Osteocyte (in vitro differentiated cells): ENCODE data around the gene MT1H. TPM values are rescaled to one million over a fixed set of nuclear protein-coding genes. Genes with fewer than 3 reads are reported as not detected.

Experiments used
- DNase-seq: peaks from one replicate; pipeline ENCODE4 v3.0.0; 2021; ENCODE audit warnings: mixed read lengths; ENCODE audit not compliant: unreplicated experiment; ENCODE audit errors: extremely low spot score
- H3K27ac Mint-ChIP-seq: one replicate; pipeline ENCODE4 v1.8.0; 2021; ENCODE audit warnings: mild to moderate bottlenecking, mixed read lengths; ENCODE audit not compliant: unreplicated experiment
- H3K27me3 Mint-ChIP-seq: one replicate; pipeline ENCODE4 v1.8.0; 2021; ENCODE audit warnings: mixed read lengths; ENCODE audit not compliant: unreplicated experiment
- H3K36me3 Mint-ChIP-seq: one replicate; pipeline ENCODE4 v1.8.0; 2021; ENCODE audit warnings: mixed read lengths; ENCODE audit not compliant: unreplicated experiment
- H3K4me1 Mint-ChIP-seq: one replicate; pipeline ENCODE4 v1.8.0; 2021; ENCODE audit warnings: mixed read lengths; ENCODE audit not compliant: unreplicated experiment
- H3K4me3 Mint-ChIP-seq: one replicate; pipeline ENCODE4 v1.8.0; 2021; ENCODE audit warnings: mild to moderate bottlenecking, moderate library complexity, mixed read lengths; ENCODE audit not compliant: unreplicated experiment
- H3K9me3 Mint-ChIP-seq: one replicate; pipeline ENCODE4 v1.8.0; 2021; ENCODE audit warnings: mixed read lengths; ENCODE audit not compliant: unreplicated experiment
- total RNA-seq: library from RNA; stranded (reverse); gene quantifications from 2 replicates; pipeline ENCODE4 v1.2.1, GENCODE V29; 2021
- TF ChIP-seq, protein P1 (sequence below): fragments of 200-600 bp; sonication (generic); IDR thresholded peaks from 2 replicates; pipeline ENCODE4 v1.5.0; 2021; ENCODE audit warnings: antibody characterized with exemption, mild to moderate bottlenecking, moderate library complexity

The MT1H gene
- total RNA-seq, 1 donor from 2014 or later = not detected

DNA sequence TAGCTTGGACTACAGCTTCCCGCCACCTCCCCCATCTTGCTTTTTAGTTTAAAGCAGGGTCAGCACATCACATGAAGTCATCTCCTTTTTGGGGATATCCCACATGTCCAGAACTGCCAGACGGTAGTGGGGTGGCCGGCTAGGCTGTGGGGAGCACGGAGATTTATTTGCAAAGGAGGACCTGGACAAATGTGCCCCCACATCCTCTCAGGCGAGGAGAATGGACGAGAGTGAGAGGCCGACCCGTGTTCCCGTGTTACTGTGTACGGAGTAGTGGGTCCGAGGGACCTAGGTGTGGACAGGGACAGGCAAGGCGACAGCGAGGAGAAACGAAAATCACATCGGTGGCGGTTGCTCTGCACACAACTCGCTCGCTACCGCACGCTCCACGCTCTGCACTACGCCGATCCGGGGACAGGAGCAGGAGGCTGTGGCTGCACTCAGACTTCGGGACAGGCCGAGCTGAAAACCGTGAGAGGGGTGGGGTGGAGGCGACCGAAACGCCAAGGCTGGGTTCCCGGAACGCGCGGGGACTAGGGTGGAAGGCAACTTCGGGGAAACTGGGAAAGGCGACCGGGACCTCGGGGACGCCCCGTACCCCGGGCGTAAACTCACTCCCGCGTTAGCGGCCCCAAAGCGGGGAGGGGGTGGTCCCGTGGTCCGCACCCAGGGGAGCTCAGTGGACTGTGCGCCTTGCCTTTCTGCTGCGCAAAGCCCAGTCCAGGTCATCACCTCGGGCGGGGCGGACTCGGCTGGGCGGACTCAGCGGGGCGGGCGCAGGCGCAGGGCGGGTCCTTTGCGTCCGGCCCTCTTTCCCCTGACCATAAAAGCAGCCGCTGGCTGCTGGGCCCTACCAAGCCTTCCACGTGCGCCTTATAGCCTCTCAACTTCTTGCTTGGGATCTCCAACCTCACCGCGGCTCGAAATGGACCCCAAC is 31.5 kb upstream of the MT1H start, which contains the start of gene MT1A:
TSS of gene MT1A (plus strand) at position 853 of the 937 bp plus-strand sequence. CDS start at position 926, 73 bp downstream.
- Mint-ChIP-seq H3K36me3 (peaks cover 3% of the 10 kb centered on the region), H3K9me3 (no peaks in the 10 kb centered on the region), H3K27me3 (peaks cover 49% of the 10 kb centered on the region), H3K27ac (no peak within 1 kb of the TSS), H3K4me1 (peaks cover 21% of the 10 kb centered on the region), H3K4me3 (peak within 1 kb of the TSS; percentile 69)
- DNase-seq = no peak
- TF ChIP-seq, protein P1, sequence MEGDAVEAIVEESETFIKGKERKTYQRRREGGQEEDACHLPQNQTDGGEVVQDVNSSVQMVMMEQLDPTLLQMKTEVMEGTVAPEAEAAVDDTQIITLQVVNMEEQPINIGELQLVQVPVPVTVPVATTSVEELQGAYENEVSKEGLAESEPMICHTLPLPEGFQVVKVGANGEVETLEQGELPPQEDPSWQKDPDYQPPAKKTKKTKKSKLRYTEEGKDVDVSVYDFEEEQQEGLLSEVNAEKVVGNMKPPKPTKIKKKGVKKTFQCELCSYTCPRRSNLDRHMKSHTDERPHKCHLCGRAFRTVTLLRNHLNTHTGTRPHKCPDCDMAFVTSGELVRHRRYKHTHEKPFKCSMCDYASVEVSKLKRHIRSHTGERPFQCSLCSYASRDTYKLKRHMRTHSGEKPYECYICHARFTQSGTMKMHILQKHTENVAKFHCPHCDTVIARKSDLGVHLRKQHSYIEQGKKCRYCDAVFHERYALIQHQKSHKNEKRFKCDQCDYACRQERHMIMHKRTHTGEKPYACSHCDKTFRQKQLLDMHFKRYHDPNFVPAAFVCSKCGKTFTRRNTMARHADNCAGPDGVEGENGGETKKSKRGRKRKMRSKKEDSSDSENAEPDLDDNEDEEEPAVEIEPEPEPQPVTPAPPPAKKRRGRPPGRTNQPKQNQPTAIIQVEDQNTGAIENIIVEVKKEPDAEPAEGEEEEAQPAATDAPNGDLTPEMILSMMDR = no peak

DNA sequence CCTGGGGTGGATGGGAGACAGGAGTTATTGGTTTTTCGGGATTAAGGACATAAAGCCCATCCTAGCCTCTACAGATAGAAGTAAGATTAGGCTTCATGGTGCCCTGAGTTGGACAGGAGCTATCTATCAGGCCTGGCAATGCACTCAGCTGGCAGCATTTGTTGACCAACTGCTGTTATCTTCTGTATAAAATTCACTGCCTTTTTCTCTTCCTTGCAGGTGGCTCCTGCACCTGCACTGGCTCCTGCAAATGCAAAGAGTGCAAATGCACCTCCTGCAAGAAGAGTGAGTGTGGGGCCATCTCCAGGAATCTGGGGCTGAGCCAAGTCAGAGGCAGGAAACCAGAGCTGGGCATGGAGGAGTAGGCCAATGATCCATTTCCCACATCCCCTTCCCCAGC is 30.6 kb upstream of the MT1H start:
- DNase-seq = no peak
- H3K4me3 Mint-ChIP-seq = peak overlapping the region; percentile 69
- TF ChIP-seq, protein P1 = no peak
- H3K36me3 Mint-ChIP-seq = peaks cover 3% of the 10 kb centered on the region
- H3K27me3 Mint-ChIP-seq = peaks cover 46% of the 10 kb centered on the region
- H3K9me3 Mint-ChIP-seq = no peaks in the 10 kb centered on the region
- H3K4me1 Mint-ChIP-seq = peaks cover 25% of the 10 kb centered on the region
- H3K27ac Mint-ChIP-seq = no peak overlapping the region

DNA sequence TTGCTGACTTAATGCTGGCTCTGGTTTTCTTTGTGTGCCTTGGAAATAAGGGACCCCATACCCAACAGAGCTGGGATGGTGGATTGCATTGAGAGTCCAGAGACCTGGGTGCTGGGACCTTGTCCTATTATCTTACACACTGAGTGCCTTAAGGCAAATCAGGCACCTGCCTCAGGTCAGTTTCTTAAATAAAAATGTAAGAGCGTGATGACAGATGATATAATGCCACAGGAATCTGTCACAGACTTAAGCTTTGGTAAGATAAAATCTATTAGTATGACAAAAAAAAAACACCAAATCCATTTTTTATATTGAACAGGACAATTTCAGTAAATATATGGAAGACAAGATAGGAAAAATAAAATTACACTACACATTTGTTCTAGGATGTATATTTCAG is 29.5 kb upstream of the MT1H start:
- no peak overlapping the region for H3K27ac Mint-ChIP-seq
- no peaks in the 10 kb centered on the region for H3K9me3 Mint-ChIP-seq
- no peak overlapping the region for H3K4me3 Mint-ChIP-seq
- TF ChIP-seq, protein P1 = no peak
- H3K36me3 Mint-ChIP-seq = peaks cover 3% of the 10 kb centered on the region
- H3K27me3 Mint-ChIP-seq = peaks cover 45% of the 10 kb centered on the region
- DNase-seq = no peak
- H3K4me1 Mint-ChIP-seq = peaks cover 20% of the 10 kb centered on the region

DNA sequence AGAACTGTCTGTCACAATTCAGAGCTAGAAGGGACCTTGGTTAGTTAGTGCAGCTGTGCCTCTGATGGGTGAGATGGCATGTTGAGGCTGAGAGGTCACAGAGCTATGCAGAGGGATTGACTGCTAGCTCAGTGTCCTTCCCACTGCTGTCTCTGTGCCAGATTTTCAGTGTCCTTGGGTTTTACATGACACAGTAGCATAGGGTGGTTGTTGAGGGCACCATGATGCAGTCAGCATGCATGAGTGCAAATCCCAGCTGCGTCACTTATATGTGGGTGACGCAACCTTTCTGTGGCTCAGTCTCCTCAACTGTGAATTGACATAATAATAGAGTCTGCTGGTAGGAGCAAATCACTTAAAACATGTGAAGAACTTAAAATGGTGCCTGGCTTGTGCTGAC is 28.4 kb upstream of the MT1H start:
- TF ChIP-seq, protein P1 = no peak
- H3K36me3 Mint-ChIP-seq = peaks cover 3% of the 10 kb centered on the region
- no peak for DNase-seq
- peaks cover 15% of the 10 kb centered on the region for H3K4me1 Mint-ChIP-seq
- no peaks in the 10 kb centered on the region for H3K9me3 Mint-ChIP-seq
- H3K27me3 Mint-ChIP-seq = peaks cover 47% of the 10 kb centered on the region
- H3K4me3 Mint-ChIP-seq = no peak overlapping the region
- H3K27ac Mint-ChIP-seq = no peak overlapping the region

DNA sequence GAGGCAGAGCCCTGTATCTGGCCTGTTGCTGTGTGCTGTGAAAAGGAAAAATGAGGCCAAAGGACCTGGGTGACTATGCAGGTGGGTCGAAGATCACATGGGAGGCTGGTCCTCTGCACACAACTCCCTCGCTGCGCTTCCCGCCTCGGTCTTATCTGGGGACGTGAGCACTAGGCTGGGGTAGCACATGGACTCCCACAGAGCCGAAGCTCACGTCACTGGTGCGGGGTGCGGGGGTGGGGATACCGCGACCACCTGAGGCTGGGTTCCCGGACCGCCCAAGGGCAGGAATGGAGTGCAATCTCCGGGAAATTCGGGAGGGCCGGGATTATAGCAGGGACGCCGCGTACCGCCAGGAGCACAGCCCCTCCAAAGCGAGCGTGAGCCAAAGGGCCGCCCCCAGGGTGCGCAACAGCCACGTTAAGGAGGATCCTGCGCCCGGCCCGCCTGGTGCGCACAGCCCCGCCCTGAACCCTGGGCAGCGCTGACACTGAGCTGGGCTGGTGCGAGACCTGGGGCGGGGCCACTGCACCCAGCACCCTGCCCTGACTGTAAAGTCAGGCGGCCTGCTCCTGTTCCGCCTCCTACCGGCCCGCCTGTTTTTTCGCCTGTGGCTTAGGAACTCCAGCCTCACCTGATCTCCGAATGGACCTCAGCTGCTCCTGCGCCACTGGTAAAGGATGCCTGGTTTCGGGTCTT is 26.4 kb upstream of the MT1H start:
- no peak overlapping the region for H3K27ac Mint-ChIP-seq
- H3K4me1 Mint-ChIP-seq = peaks cover 10% of the 10 kb centered on the region
- no peak for DNase-seq
- TF ChIP-seq, protein P1 = peak; percentile 32
- H3K9me3 Mint-ChIP-seq = no peaks in the 10 kb centered on the region
- H3K36me3 Mint-ChIP-seq = no peaks in the 10 kb centered on the region
- peak overlapping the region; percentile 35 for H3K4me3 Mint-ChIP-seq
- H3K27me3 Mint-ChIP-seq = peaks cover 37% of the 10 kb centered on the region
